ENCODE results near the gene RHBDD2.
"Not testable (repeated sequence)": the region's sequence is repeated elsewhere in the genome, so short reads cannot be mapped to it uniquely, and the experiment has no call there.

Gene RHBDD2

DNA sequence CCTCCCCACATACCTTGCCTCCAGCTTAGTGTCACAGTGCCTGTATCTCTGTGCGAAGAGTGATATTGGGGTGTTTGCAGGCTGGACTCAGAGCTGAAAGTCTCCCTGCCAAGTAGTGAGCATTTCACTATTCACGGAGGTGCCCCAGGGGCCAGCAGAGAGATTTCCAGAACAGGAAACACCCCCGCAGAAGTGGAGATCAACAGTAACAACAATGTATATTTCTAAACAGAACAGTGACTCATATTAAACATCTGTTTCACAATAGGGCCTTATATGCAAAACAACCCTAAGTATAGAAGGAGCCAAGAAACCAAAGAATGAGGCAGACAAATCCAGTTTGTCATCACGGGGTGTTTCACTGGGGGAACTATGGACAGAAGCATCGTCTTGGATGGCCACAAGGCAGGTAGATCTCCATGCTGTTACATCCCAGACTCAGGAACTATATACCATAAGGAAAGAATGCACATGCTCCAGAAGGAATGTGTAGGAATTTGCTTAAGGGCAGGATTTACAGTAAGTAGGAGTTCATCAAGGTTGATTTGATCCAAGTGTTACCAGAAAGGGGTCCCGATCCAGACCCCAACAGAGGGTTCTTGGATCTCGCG lies 35.9 kb upstream of the RHBDD2 start:
- Histone ChIP-seq H2BK12ac (ENCODE audit: low read length) (no peak overlapping the region), H4K91ac (ENCODE audit: low read depth, low read length, poor library complexity) (no peak overlapping the region), H3K27me3 (ENCODE audit: control insufficient read depth in 3 of 3, insufficient read depth in 3 of 3, low read depth in 1 of 3, low read length in 3 of 3) (no peaks in the 10 kb centered on the region), H3K9me3 (replicated peaks in 1 of 2; ENCODE audit: control insufficient read depth in 2 of 2, insufficient read depth in 1 of 2, low read depth in 1 of 2, low read length in 2 of 2) (no peaks in the 10 kb centered on the region), H3K4me2 (ENCODE audit: insufficient read depth, low read length, poor library complexity, severe bottlenecking) (no peak overlapping the region), H3K9ac (ENCODE audit: low read depth, low read length, poor library complexity) (no peak overlapping the region), H2AFZ (ENCODE audit: low read length) (peak overlapping the region; percentile 55), H3K4me3 (ENCODE audit: low read length in 2 of 2) (no peak overlapping the region), H2BK120ac (ENCODE audit: low read depth, low read length) (no peak overlapping the region), H3K23ac (ENCODE audit: low read depth, low read length, poor library complexity) (no peak overlapping the region), H3K4me1 (ENCODE audit: control insufficient read depth in 2 of 2, insufficient read depth in 1 of 2, low read depth in 1 of 2, low read length in 2 of 2) (no peaks in the 10 kb centered on the region), H3K4ac (ENCODE audit: low read length) (no peak overlapping the region), H3K14ac (ENCODE audit: low read length) (no peak overlapping the region), H3K18ac (ENCODE audit: low read length) (no peak overlapping the region), H3K36me3 (replicated peaks in 1 of 2; ENCODE audit: control insufficient read depth in 2 of 2, insufficient read depth in 2 of 2, low read length in 2 of 2) (no peaks in the 10 kb centered on the region), H3K27ac (replicated peaks; ENCODE audit: low read length) (no peak overlapping the region), H2AK5ac (ENCODE audit: low read depth, low read length) (no peak overlapping the region), H2BK5ac (ENCODE audit: low read length) (no peak overlapping the region), H2BK15ac (ENCODE audit: low read length) (no peak overlapping the region), H3K79me1 (ENCODE audit: low read depth, low read length) (no peaks in the 10 kb centered on the region), H4K8ac (ENCODE audit: low read depth, low read length) (no peak overlapping the region)
- WGBS, 2 donors (ENCODE audit: extremely low coverage in 2 of 2, insufficient read length in 2 of 2, insufficient replicate concordance in 1 of 2) = no CpG with 5 or more reads among the region's 8 CpGs
- no peak for DNase-seq (ENCODE audit: low spot score)

DNA sequence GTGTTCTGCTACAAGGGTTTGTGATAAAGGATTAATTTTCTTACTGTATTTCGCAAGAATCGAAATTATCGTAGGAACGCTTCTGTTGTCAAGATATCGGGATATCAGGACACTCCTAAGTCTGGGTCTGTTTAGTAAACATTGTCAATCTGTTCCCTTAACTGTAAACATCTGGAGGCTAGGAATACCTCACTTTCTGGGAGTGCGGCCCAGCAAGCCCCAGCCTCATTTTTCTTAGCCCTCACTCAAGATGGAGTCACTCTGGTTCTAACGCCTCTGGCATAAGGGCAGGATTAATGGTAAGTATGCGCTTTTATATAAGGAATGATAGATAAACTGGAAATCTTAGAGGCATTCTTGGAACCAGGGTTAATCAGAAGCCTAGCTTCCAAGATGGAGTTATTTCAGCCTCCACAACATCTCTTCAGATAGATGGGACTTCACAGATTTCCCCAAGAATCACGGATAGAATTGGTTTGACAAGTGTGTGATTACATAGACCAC lies 35.2 kb upstream of the RHBDD2 start:
- DNase-seq (ENCODE audit: low spot score) = no peak
- Histone ChIP-seq H3K27ac (replicated peaks; ENCODE audit: low read length) (no peak overlapping the region), H2BK15ac (ENCODE audit: low read length) (no peak overlapping the region), H3K79me1 (ENCODE audit: low read depth, low read length) (no peaks in the 10 kb centered on the region), H3K36me3 (replicated peaks in 1 of 2; ENCODE audit: control insufficient read depth in 2 of 2, insufficient read depth in 2 of 2, low read length in 2 of 2) (no peaks in the 10 kb centered on the region), H2AFZ (ENCODE audit: low read length) (no peak overlapping the region), H3K4me3 (ENCODE audit: low read length in 2 of 2) (no peak overlapping the region), H3K9ac (ENCODE audit: low read depth, low read length, poor library complexity) (no peak overlapping the region), H2BK5ac (ENCODE audit: low read length) (no peak overlapping the region), H2BK120ac (ENCODE audit: low read depth, low read length) (no peak overlapping the region), H4K91ac (ENCODE audit: low read depth, low read length, poor library complexity) (no peak overlapping the region), H3K4me1 (ENCODE audit: control insufficient read depth in 2 of 2, insufficient read depth in 1 of 2, low read depth in 1 of 2, low read length in 2 of 2) (no peaks in the 10 kb centered on the region), H3K23ac (ENCODE audit: low read depth, low read length, poor library complexity) (no peak overlapping the region), H2BK12ac (ENCODE audit: low read length) (no peak overlapping the region), H3K18ac (ENCODE audit: low read length) (no peak overlapping the region), H3K4ac (ENCODE audit: low read length) (no peak overlapping the region), H2AK5ac (ENCODE audit: low read depth, low read length) (no peak overlapping the region), H3K4me2 (ENCODE audit: insufficient read depth, low read length, poor library complexity, severe bottlenecking) (no peak overlapping the region), H3K27me3 (ENCODE audit: control insufficient read depth in 3 of 3, insufficient read depth in 3 of 3, low read depth in 1 of 3, low read length in 3 of 3) (no peaks in the 10 kb centered on the region), H4K8ac (ENCODE audit: low read depth, low read length) (no peak overlapping the region), H3K14ac (ENCODE audit: low read length) (no peak overlapping the region), H3K9me3 (replicated peaks in 1 of 2; ENCODE audit: control insufficient read depth in 2 of 2, insufficient read depth in 1 of 2, low read depth in 1 of 2, low read length in 2 of 2) (no peaks in the 10 kb centered on the region)
- no CpG with 5 or more reads among the region's 9 CpGs for WGBS, 2 donors (ENCODE audit: extremely low coverage in 2 of 2, insufficient read length in 2 of 2, insufficient replicate concordance in 1 of 2)

DNA sequence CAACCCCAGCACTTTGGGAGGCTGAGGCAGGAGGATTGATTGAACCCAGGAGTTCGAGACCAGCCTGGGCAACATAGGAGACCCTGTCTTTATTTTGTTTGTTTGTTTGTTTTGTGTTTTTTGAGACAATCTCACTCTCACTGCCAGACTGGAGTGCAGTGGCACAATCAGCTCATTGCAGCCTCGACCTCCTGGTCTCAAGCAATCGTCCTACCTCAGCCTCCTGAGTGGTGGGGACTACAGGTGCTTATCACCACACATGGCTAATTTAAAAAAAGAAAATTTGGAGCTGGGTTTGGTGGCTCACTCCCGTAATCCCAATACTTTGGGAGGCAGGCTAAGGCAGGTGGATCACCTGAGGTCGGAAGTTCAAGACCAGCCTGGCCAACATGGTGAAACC lies 34.7 kb upstream of the RHBDD2 start:
- Histone ChIP-seq H3K4me3 (ENCODE audit: low read length in 2 of 2) (no peak overlapping the region), H3K4me1 (ENCODE audit: control insufficient read depth in 2 of 2, insufficient read depth in 1 of 2, low read depth in 1 of 2, low read length in 2 of 2) (no peaks in the 10 kb centered on the region), H2BK120ac (ENCODE audit: low read depth, low read length) (no peak overlapping the region), H3K14ac (ENCODE audit: low read length) (no peak overlapping the region), H4K8ac (ENCODE audit: low read depth, low read length) (no peak overlapping the region), H3K23ac (ENCODE audit: low read depth, low read length, poor library complexity) (no peak overlapping the region), H3K79me1 (ENCODE audit: low read depth, low read length) (no peaks in the 10 kb centered on the region), H3K27me3 (ENCODE audit: control insufficient read depth in 3 of 3, insufficient read depth in 3 of 3, low read depth in 1 of 3, low read length in 3 of 3) (no peaks in the 10 kb centered on the region), H2AFZ (ENCODE audit: low read length) (no peak overlapping the region), H2AK5ac (ENCODE audit: low read depth, low read length) (no peak overlapping the region), H3K4me2 (ENCODE audit: insufficient read depth, low read length, poor library complexity, severe bottlenecking) (no peak overlapping the region), H3K36me3 (replicated peaks in 1 of 2; ENCODE audit: control insufficient read depth in 2 of 2, insufficient read depth in 2 of 2, low read length in 2 of 2) (no peaks in the 10 kb centered on the region), H3K9ac (ENCODE audit: low read depth, low read length, poor library complexity) (no peak overlapping the region), H4K91ac (ENCODE audit: low read depth, low read length, poor library complexity) (no peak overlapping the region), H3K4ac (ENCODE audit: low read length) (no peak overlapping the region), H3K27ac (replicated peaks; ENCODE audit: low read length) (no peak overlapping the region), H3K18ac (ENCODE audit: low read length) (no peak overlapping the region), H2BK15ac (ENCODE audit: low read length) (no peak overlapping the region), H3K9me3 (replicated peaks in 1 of 2; ENCODE audit: control insufficient read depth in 2 of 2, insufficient read depth in 1 of 2, low read depth in 1 of 2, low read length in 2 of 2) (no peaks in the 10 kb centered on the region), H2BK12ac (ENCODE audit: low read length) (no peak overlapping the region), H2BK5ac (ENCODE audit: low read length) (no peak overlapping the region)
- no CpG with 5 or more reads among the region's 5 CpGs for WGBS, 2 donors (ENCODE audit: extremely low coverage in 2 of 2, insufficient read length in 2 of 2, insufficient replicate concordance in 1 of 2)
- no peak for DNase-seq (ENCODE audit: low spot score)

DNA sequence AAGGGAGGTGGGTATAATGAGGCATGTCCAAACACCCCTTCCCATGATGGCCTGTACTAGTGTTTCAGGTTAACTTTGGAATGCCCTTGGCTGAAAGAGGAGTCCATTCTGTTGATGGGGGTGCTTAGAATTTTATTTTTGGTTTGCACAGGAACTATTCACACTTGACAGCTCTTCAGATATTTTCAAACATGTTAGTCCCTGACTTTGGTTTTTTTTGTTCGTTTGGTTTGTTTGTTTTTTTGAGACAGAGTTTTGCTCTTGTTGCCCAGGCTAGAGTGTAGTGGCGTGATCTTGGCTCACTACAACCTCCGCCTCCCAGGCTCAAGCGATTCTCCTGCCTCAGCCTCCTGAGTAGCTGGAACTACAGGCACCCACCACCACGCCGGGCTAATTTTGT lies 33.7 kb upstream of the RHBDD2 start:
- not testable (repeated sequence) for H3K23ac ChIP-seq (ENCODE audit: low read depth, low read length, poor library complexity); H3K4me2 ChIP-seq (ENCODE audit: insufficient read depth, low read length, poor library complexity, severe bottlenecking); H3K36me3 ChIP-seq (replicated peaks in 1 of 2; ENCODE audit: control insufficient read depth in 2 of 2, insufficient read depth in 2 of 2, low read length in 2 of 2); H3K14ac ChIP-seq (ENCODE audit: low read length); H3K27me3 ChIP-seq (ENCODE audit: control insufficient read depth in 3 of 3, insufficient read depth in 3 of 3, low read depth in 1 of 3, low read length in 3 of 3); H2AFZ ChIP-seq (ENCODE audit: low read length); H3K9ac ChIP-seq (ENCODE audit: low read depth, low read length, poor library complexity); H3K9me3 ChIP-seq (replicated peaks in 1 of 2; ENCODE audit: control insufficient read depth in 2 of 2, insufficient read depth in 1 of 2, low read depth in 1 of 2, low read length in 2 of 2); DNase-seq (ENCODE audit: low spot score); H3K18ac ChIP-seq (ENCODE audit: low read length); H4K91ac ChIP-seq (ENCODE audit: low read depth, low read length, poor library complexity); H3K27ac ChIP-seq (replicated peaks; ENCODE audit: low read length); H3K4me1 ChIP-seq (ENCODE audit: control insufficient read depth in 2 of 2, insufficient read depth in 1 of 2, low read depth in 1 of 2, low read length in 2 of 2); H2BK12ac ChIP-seq (ENCODE audit: low read length); H3K79me1 ChIP-seq (ENCODE audit: low read depth, low read length); H3K4me3 ChIP-seq (ENCODE audit: low read length in 2 of 2); H2AK5ac ChIP-seq (ENCODE audit: low read depth, low read length); H3K4ac ChIP-seq (ENCODE audit: low read length); H4K8ac ChIP-seq (ENCODE audit: low read depth, low read length); H2BK120ac ChIP-seq (ENCODE audit: low read depth, low read length); H2BK15ac ChIP-seq (ENCODE audit: low read length); H2BK5ac ChIP-seq (ENCODE audit: low read length)
- no CpG with 5 or more reads among the region's 6 CpGs for WGBS, 2 donors (ENCODE audit: extremely low coverage in 2 of 2, insufficient read length in 2 of 2, insufficient replicate concordance in 1 of 2)

Measured in neuronal stem cell (in vitro differentiated cells).